Spinal cord (tissue), 10 donors: ENCODE measurements around the gene PRELID2. TPM values are rescaled to one million over a fixed set of nuclear protein-coding genes. Genes with fewer than 3 reads are reported as not detected.
A peak's percentile ranks its signal among the peaks of the same experiment; 100 is the strongest.

Experiments
- DNase-seq, 6 donors: peaks; one replicate each; pipeline versions ENCODE4 v3.0.0 to v3.0.0-alpha.2; 2013 to 2015; ENCODE audit warnings: low spot score in 6 of 6, low read depth in 4 of 6
- H3K27ac ChIP-seq: one replicate; pipeline ENCODE4 v1.5.1; 2013; ENCODE audit warnings: low read depth, low read length, control low read depth
- H3K27me3 ChIP-seq: one replicate; pipeline ENCODE4 v1.6.1; 2013; ENCODE audit warnings: low read length; ENCODE audit not compliant: control insufficient read depth, insufficient read depth
- H3K36me3 ChIP-seq: one replicate; pipeline ENCODE4 v1.6.1; 2013; ENCODE audit warnings: low read length; ENCODE audit not compliant: control insufficient read depth, insufficient read depth
- H3K4me1 ChIP-seq: one replicate; pipeline ENCODE4 v1.6.1; 2013; ENCODE audit warnings: low read length; ENCODE audit not compliant: control insufficient read depth, insufficient read depth
- H3K4me3 ChIP-seq: one replicate; pipeline ENCODE4 v1.5.1; 2013; ENCODE audit warnings: low read depth, low read length, control low read depth
- H3K9me3 ChIP-seq: one replicate; pipeline ENCODE4 v1.6.1; 2013; ENCODE audit warnings: low read length; ENCODE audit not compliant: control insufficient read depth, insufficient read depth
- WGBS: methylation state at CpG from one replicate; pipeline ENCODE4 v1.1.5; 2013; ENCODE audit warnings: missing lambda C conversion rate; ENCODE audit not compliant: insufficient coverage; 5-methylcytosine and 5-hydroxymethylcytosine counted together
- polyA plus RNA-seq, 2 donors: library from polyadenylated mRNA; unstranded; fragments of 120-200 nt; gene quantifications; one replicate each; pipeline ENCODE4 v1.2.1, GENCODE V29; 2013; ENCODE audit not compliant: insufficient read length in 2 of 2
- total RNA-seq, 2 donors: library from RNA; depleted of rRNA in 1 of 2; stranded (reverse); fragments of 120-200 nt in 1 of 2; fragments of >200 nt in 1 of 2; gene quantifications; one replicate each; pipeline versions ENCODE4 v1.2.3 to v1.2.4, GENCODE V29; 2013 to 2014
- donor health status: healthy.

Gene PRELID2
- total and polyA plus RNA-seq, 4 donors, result 2.7 to 27.2 (median 11.1) TPM

- no peaks in the 10 kb centered on the region for H3K36me3 ChIP-seq
- DNase-seq, result no peak
- H3K9me3 ChIP-seq, result no peaks in the 10 kb centered on the region
- no peak overlapping the region for H3K27ac ChIP-seq
- H3K4me1 ChIP-seq, result peaks cover 10% of the 10 kb centered on the region
- 85% methylated on average over 5 of the region's 6 CpGs for WGBS
- H3K4me3 ChIP-seq, result no peak overlapping the region
- H3K27me3 ChIP-seq, result no peaks in the 10 kb centered on the region
Measured at GRCh38 chr5:145859453-145859852, 24.3 kb upstream of the PRELID2 start.

- H3K27me3 ChIP-seq, result no peaks in the 10 kb centered on the region
- WGBS, result 91% methylated on average over 3 of the region's 4 CpGs
- no peaks in the 10 kb centered on the region for H3K9me3 ChIP-seq
- H3K36me3 ChIP-seq, result no peaks in the 10 kb centered on the region
- peak in 1 of 6 donors; percentile 6 for DNase-seq
- peaks cover 10% of the 10 kb centered on the region for H3K4me1 ChIP-seq
- no peak overlapping the region for H3K27ac ChIP-seq
- H3K4me3 ChIP-seq, result no peak overlapping the region
Measured at GRCh38 chr5:145858959-145859358, 23.8 kb upstream of the PRELID2 start.

- Histone ChIP-seq H3K4me3 (peak overlapping the region; percentile 42), H3K27me3 (no peaks in the 10 kb centered on the region), H3K9me3 (no peaks in the 10 kb centered on the region), H3K27ac (peak overlapping the region; percentile 42), H3K4me1 (peaks cover 10% of the 10 kb centered on the region), H3K36me3 (no peaks in the 10 kb centered on the region)
- WGBS, result 4% methylated on average over 21 of the region's 25 CpGs
- DNase-seq, result peak in 5 of 6 donors; percentile 20 to 70 (median 33)
Measured at GRCh38 chr5:145856285-145856818, 21.2 kb upstream of the PRELID2 start.

GRCh38 chr5:145855763-145856267 lies 20.7 kb upstream of the PRELID2 start:
- Histone ChIP-seq H3K9me3 (no peaks in the 10 kb centered on the region), H3K4me3 (peak overlapping the region; percentile 42), H3K27me3 (no peaks in the 10 kb centered on the region), H3K4me1 (peaks cover 10% of the 10 kb centered on the region), H3K36me3 (no peaks in the 10 kb centered on the region), H3K27ac (peak overlapping the region; percentile 42)
- DNase-seq, result no peak
- 80% methylated on average over 1 of the region's 4 CpGs for WGBS

GRCh38 chr5:145854651-145855258 lies 19.6 kb upstream of the PRELID2 start:
- DNase-seq, result no peak

GRCh38 chr5:145853781-145854376 lies 18.7 kb upstream of the PRELID2 start:
- H3K27me3 ChIP-seq, result no peaks in the 10 kb centered on the region
- H3K4me3 ChIP-seq, result no peak overlapping the region
- H3K4me1 ChIP-seq, result peaks cover 10% of the 10 kb centered on the region
- WGBS, result no CpG with 5 or more reads among the region's 3 CpGs
- no peaks in the 10 kb centered on the region for H3K36me3 ChIP-seq
- DNase-seq, result peak in 1 of 6 donors; percentile 48
- H3K9me3 ChIP-seq, result no peaks in the 10 kb centered on the region
- H3K27ac ChIP-seq, result no peak overlapping the region

More at GRCh38 chr5:145854651-145855258, 19.6 kb upstream of the PRELID2 start:
- peaks cover 10% of the 10 kb centered on the region for H3K4me1 ChIP-seq
- WGBS, result no CpG with 5 or more reads among the region's 2 CpGs
- H3K27me3 ChIP-seq, result no peaks in the 10 kb centered on the region
- H3K4me3 ChIP-seq, result no peak overlapping the region
- no peaks in the 10 kb centered on the region for H3K36me3 ChIP-seq
- no peak overlapping the region for H3K27ac ChIP-seq
- H3K9me3 ChIP-seq, result no peaks in the 10 kb centered on the region

GRCh38 chr5:145852990-145853389 lies 17.8 kb upstream of the PRELID2 start:
- WGBS, result 43% methylated on average over 2 of the region's 3 CpGs
- H3K4me1 ChIP-seq, result peaks cover 10% of the 10 kb centered on the region
- H3K4me3 ChIP-seq, result no peak overlapping the region
- no peak for DNase-seq
- no peak overlapping the region for H3K27ac ChIP-seq
- no peaks in the 10 kb centered on the region for H3K9me3 ChIP-seq
- H3K27me3 ChIP-seq, result no peaks in the 10 kb centered on the region
- no peaks in the 10 kb centered on the region for H3K36me3 ChIP-seq

- no peaks in the 10 kb centered on the region for H3K27me3 ChIP-seq
- no peak overlapping the region for H3K27ac ChIP-seq
- DNase-seq, result no peak
- no peaks in the 10 kb centered on the region for H3K4me1 ChIP-seq
- no peak overlapping the region for H3K4me3 ChIP-seq
- H3K36me3 ChIP-seq, result no peaks in the 10 kb centered on the region
- no CpG with 5 or more reads among the region's 1 CpG for WGBS
- H3K9me3 ChIP-seq, result no peaks in the 10 kb centered on the region
Measured at GRCh38 chr5:145848854-145849253, 13.7 kb upstream of the PRELID2 start.

- no peaks in the 10 kb centered on the region for H3K27me3 ChIP-seq
- no peak for DNase-seq
- H3K36me3 ChIP-seq, result no peaks in the 10 kb centered on the region
- 100% methylated on average over 2 of the region's 6 CpGs for WGBS
- H3K4me3 ChIP-seq, result no peak overlapping the region
- no peaks in the 10 kb centered on the region for H3K4me1 ChIP-seq
- H3K9me3 ChIP-seq, result no peaks in the 10 kb centered on the region
- no peak overlapping the region for H3K27ac ChIP-seq
Measured at GRCh38 chr5:145847499-145848497, 12.7 kb upstream of the PRELID2 start.
